Activated CD4-positive, alpha-beta T cell treated with anti-CD3 and anti-CD28 coated beads, Interleukin-2, amount 10 ng/mL, durations not matched to agents 7 days and 5 days (primary cell): ENCODE data around the gene LARGE2. TPM values are rescaled to one million over a fixed set of nuclear protein-coding genes. Genes with fewer than 3 reads are reported as not detected.
A peak's percentile ranks its signal among the peaks of the same experiment; 100 is the strongest.

Experiments
- CTCF ChIA-PET: fragments of 350-600 bp; sonication (Branson Sonifier 250); formaldehyde crosslinking; loops from one replicate; lab custom pipeline; 2021; ENCODE audit warnings: antibody characterized with exemption; lab: Charles Lee
- POLR2A ChIA-PET: fragments of 350-600 bp; sonication (Branson Sonifier 250); formaldehyde crosslinking; loops from one replicate; lab custom pipeline; 2021; ENCODE audit warnings: antibody characterized with exemption; lab: Charles Lee
- DNase-seq: peaks from one replicate; pipeline ENCODE4 v3.0.0-alpha.2; 2020
- H3K27ac Mint-ChIP-seq: one replicate; pipeline ENCODE4 v1.8.0; 2021; ENCODE audit warnings: mild to moderate bottlenecking, moderate library complexity, mixed read lengths
- H3K27me3 Mint-ChIP-seq: one replicate; pipeline ENCODE4 v1.8.0; 2021; ENCODE audit warnings: mixed read lengths
- H3K36me3 Mint-ChIP-seq: one replicate; pipeline ENCODE4 v1.8.0; 2021; ENCODE audit warnings: low read depth, mixed read lengths
- H3K4me1 Mint-ChIP-seq: one replicate; pipeline ENCODE4 v1.8.0; 2021; ENCODE audit warnings: mixed read lengths
- H3K4me3 Mint-ChIP-seq: one replicate; pipeline ENCODE4 v1.8.0; 2021; ENCODE audit warnings: mild to moderate bottlenecking, moderate library complexity, mixed read lengths
- H3K9me3 Mint-ChIP-seq: one replicate; pipeline ENCODE4 v1.8.0; 2021; ENCODE audit warnings: mixed read lengths
- total RNA-seq, 2 experiments: library from RNA; stranded (reverse); gene quantifications; one replicate each; pipeline ENCODE4 v1.2.3, GENCODE V29; 2021

The LARGE2 gene
- under 1 TPM; 0.40 to 0.44 TPM for total RNA-seq

GRCh38 chr11:45922425-45923082 is at the start of gene LARGE2:
TSS of gene LARGE2 (plus strand) at chr11:45922656. CDS start at chr11:45922883, 227 bp downstream.
- peak; percentile 5 for DNase-seq
- Mint-ChIP-seq H3K27ac (peak within 1 kb of the TSS; percentile 13), H3K4me3 (peak within 1 kb of the TSS; percentile 54), H3K9me3 (no peaks in the 10 kb centered on the region), H3K36me3 (peaks cover 4% of the 10 kb centered on the region), H3K4me1 (peaks cover 33% of the 10 kb centered on the region), H3K27me3 (peaks cover 22% of the 10 kb centered on the region)
- ChIA-PET CTCF (interaction anchor here (1.3 kb wide), 1 partner anchor 20 kb away, joined by 3 read pairs; no protein-coding TSS in a partner anchor), POLR2A (no interaction called here)

- H3K9me3 Mint-ChIP-seq, result no peaks in the 10 kb centered on the region
- CTCF ChIA-PET, result interaction anchor here (1.0 kb wide), 1 partner anchor 10 kb away, joined by 4 read pairs; no protein-coding TSS in a partner anchor
- H3K36me3 Mint-ChIP-seq, result peaks cover 22% of the 10 kb centered on the region
- no peaks in the 10 kb centered on the region for H3K4me1 Mint-ChIP-seq
- H3K4me3 Mint-ChIP-seq, result no peak overlapping the region
- POLR2A ChIA-PET, result no interaction called here
- DNase-seq, result no peak
- no peaks in the 10 kb centered on the region for H3K27me3 Mint-ChIP-seq
- H3K27ac Mint-ChIP-seq, result no peak overlapping the region
These were observed 46.1 kb upstream of the LARGE2 start for GRCh38 chr11:45876401-45876800.

GRCh38 chr11:45877221-45877620 is 45.2 kb upstream of the LARGE2 start:
- H3K27me3 Mint-ChIP-seq, result no peaks in the 10 kb centered on the region
- POLR2A ChIA-PET, result no interaction called here

GRCh38 chr11:45877845-45878244 is 44.6 kb upstream of the LARGE2 start:
- DNase-seq, result no peak
- CTCF ChIA-PET, result interaction anchor here (1.1 to 1.3 kb wide), 3 partner anchors 15 to 27 kb away, joined by 3 to 6 read pairs (median 3); no protein-coding TSS in a partner anchor
- Mint-ChIP-seq H3K27me3 (no peaks in the 10 kb centered on the region), H3K36me3 (peaks cover 21% of the 10 kb centered on the region), H3K4me3 (no peak overlapping the region), H3K9me3 (no peaks in the 10 kb centered on the region), H3K4me1 (no peaks in the 10 kb centered on the region), H3K27ac (no peak overlapping the region)
- POLR2A ChIA-PET, result no interaction called here

More at GRCh38 chr11:45877221-45877620, 45.2 kb upstream of the LARGE2 start:
- H3K36me3 Mint-ChIP-seq, result peaks cover 21% of the 10 kb centered on the region
- H3K4me1 Mint-ChIP-seq, result no peaks in the 10 kb centered on the region
- H3K9me3 Mint-ChIP-seq, result no peaks in the 10 kb centered on the region
- no peak overlapping the region for H3K4me3 Mint-ChIP-seq
- H3K27ac Mint-ChIP-seq, result no peak overlapping the region
- CTCF ChIA-PET, result interaction anchor here (1.1 to 1.3 kb wide), 3 partner anchors 14 to 27 kb away, joined by 3 to 6 read pairs (median 3); no protein-coding TSS in a partner anchor
- no peak for DNase-seq

GRCh38 chr11:45879803-45880686 is 42.4 kb upstream of the LARGE2 start:
- Mint-ChIP-seq H3K27me3 (no peaks in the 10 kb centered on the region), H3K4me3 (no peak overlapping the region), H3K27ac (no peak overlapping the region), H3K9me3 (no peaks in the 10 kb centered on the region), H3K4me1 (peaks cover 7% of the 10 kb centered on the region), H3K36me3 (peaks cover 13% of the 10 kb centered on the region)
- ChIA-PET CTCF (no interaction called here), POLR2A (no interaction called here)
- no peak for DNase-seq

GRCh38 chr11:45880772-45881570 is 41.5 kb upstream of the LARGE2 start:
- Mint-ChIP-seq H3K36me3 (peaks cover 10% of the 10 kb centered on the region), H3K27ac (no peak overlapping the region), H3K27me3 (no peaks in the 10 kb centered on the region), H3K9me3 (no peaks in the 10 kb centered on the region), H3K4me1 (peaks cover 9% of the 10 kb centered on the region), H3K4me3 (no peak overlapping the region)
- ChIA-PET POLR2A (no interaction called here), CTCF (interaction anchor here (0.5 kb wide), 1 partner anchor 963 kb away, joined by 3 read pairs; no protein-coding TSS in a partner anchor)
- DNase-seq, result no peak

GRCh38 chr11:45881708-45882368 is 40.6 kb upstream of the LARGE2 start:
- no peaks in the 10 kb centered on the region for H3K27me3 Mint-ChIP-seq
- H3K36me3 Mint-ChIP-seq, result peaks cover 4% of the 10 kb centered on the region
- H3K4me3 Mint-ChIP-seq, result no peak overlapping the region
- no peaks in the 10 kb centered on the region for H3K9me3 Mint-ChIP-seq
- POLR2A ChIA-PET, result no interaction called here
- DNase-seq, result no peak
- CTCF ChIA-PET, result interaction anchor here (0.5 kb wide), 1 partner anchor 962 kb away, joined by 3 read pairs; no protein-coding TSS in a partner anchor
- no peak overlapping the region for H3K27ac Mint-ChIP-seq
- H3K4me1 Mint-ChIP-seq, result peaks cover 9% of the 10 kb centered on the region

GRCh38 chr11:45884596-45885185 is 37.8 kb upstream of the LARGE2 start:
- H3K4me1 Mint-ChIP-seq, result peaks cover 9% of the 10 kb centered on the region
- H3K27ac Mint-ChIP-seq, result no peak overlapping the region
- no peak for DNase-seq
- ChIA-PET CTCF (interaction anchor here (0.6 to 1.0 kb wide), 2 partner anchors 12 to 459 kb away, joined by 3 to 4 read pairs; no protein-coding TSS in a partner anchor), POLR2A (no interaction called here)
- peak overlapping the region; percentile 65 for H3K4me3 Mint-ChIP-seq
- no peaks in the 10 kb centered on the region for H3K36me3 Mint-ChIP-seq
- H3K27me3 Mint-ChIP-seq, result no peaks in the 10 kb centered on the region
- H3K9me3 Mint-ChIP-seq, result no peaks in the 10 kb centered on the region

- Mint-ChIP-seq H3K9me3 (no peaks in the 10 kb centered on the region), H3K4me3 (peak within 1 kb of the TSS; percentile 65), H3K27me3 (no peaks in the 10 kb centered on the region), H3K36me3 (no peaks in the 10 kb centered on the region), H3K4me1 (peaks cover 9% of the 10 kb centered on the region), H3K27ac (no peak within 1 kb of the TSS)
- peak; percentile 60 for DNase-seq
- ChIA-PET POLR2A (no interaction called here), CTCF (interaction anchor here (1.3 kb wide), 1 partner anchor 9 kb away, joined by 4 read pairs; no protein-coding TSS in a partner anchor)
These were observed 37.1 kb upstream of the LARGE2 start, which contains the start of gene MAPK8IP1 for GRCh38 chr11:45885274-45885920. TSS of gene MAPK8IP1 (plus strand) at chr11:45885651. CDS start at chr11:45885821, 170 bp downstream.

- CTCF ChIA-PET, result interaction anchor here (1.3 to 1.6 kb wide), 3 partner anchors 10 to 24 kb away, joined by 3 to 6 read pairs (median 4); no protein-coding TSS in a partner anchor
- H3K27me3 Mint-ChIP-seq, result no peaks in the 10 kb centered on the region
- no peak for DNase-seq
- peak overlapping the region; percentile 15 for H3K4me3 Mint-ChIP-seq
- POLR2A ChIA-PET, result no interaction called here
- peaks cover 9% of the 10 kb centered on the region for H3K4me1 Mint-ChIP-seq
- H3K36me3 Mint-ChIP-seq, result no peaks in the 10 kb centered on the region
- no peaks in the 10 kb centered on the region for H3K9me3 Mint-ChIP-seq
- no peak overlapping the region for H3K27ac Mint-ChIP-seq
These were observed 36.3 kb upstream of the LARGE2 start for GRCh38 chr11:45885921-45886721.
